Germinal center (tissue), 1 donor: ENCODE results near the gene KCNN1.
"Not testable (repeated sequence)": the region's sequence is repeated elsewhere in the genome, so short reads cannot be mapped to it uniquely, and the experiment has no call there.

Experiments
- DNase-seq: peaks from one replicate; pipeline ENCODE4 v3.0.0; 2012; ENCODE audit warnings: mixed read lengths, low spot score

Gene KCNN1

GRCh38 chr19:18000915-18001776, 34.2 kb downstream of the KCNN1 start:
- peak; percentile 93 for DNase-seq

GRCh38 chr19:18001777-18002345, 35.0 kb downstream of the KCNN1 start:
- no peak for DNase-seq

GRCh38 chr19:18002347-18002850, 35.5 kb downstream of the KCNN1 start:
- DNase-seq: peak; percentile 55

GRCh38 chr19:18005750-18006149, 38.8 kb downstream of the KCNN1 start:
- DNase-seq: not testable (repeated sequence)

GRCh38 chr19:18007044-18007916, 40.4 kb downstream of the KCNN1 start:
- peak; percentile 87 for DNase-seq

GRCh38 chr19:18007917-18008673, 41.2 kb downstream of the KCNN1 start, which contains the start of gene ARRDC2:
Gene ARRDC2 (plus strand): TSS chr19:18008170. CDS start chr19:18008311, 141 bp downstream.
- DNase-seq: peak; percentile 98

- DNase-seq: no peak
Observed at GRCh38 chr19:18008814-18009213, 41.9 kb downstream of the KCNN1 start.

GRCh38 chr19:18009412-18010066, 42.6 kb downstream of the KCNN1 start:
- DNase-seq: no peak

- DNase-seq: no peak
Observed at GRCh38 chr19:18010149-18010548, 43.2 kb downstream of the KCNN1 start.

GRCh38 chr19:18013210-18014111, 46.6 kb downstream of the KCNN1 start:
- no peak for DNase-seq

GRCh38 chr19:18014197-18014596, 47.3 kb downstream of the KCNN1 start:
- no peak for DNase-seq

GRCh38 chr19:18016209-18016910, 49.5 kb downstream of the KCNN1 start:
- DNase-seq: no peak

GRCh38 chr19:18017275-18018083, 50.6 kb downstream of the KCNN1 start:
- no peak for DNase-seq

- DNase-seq: no peak
Observed at GRCh38 chr19:18020212-18021085, 53.5 kb downstream of the KCNN1 start.

GRCh38 chr19:18021121-18021755, 54.3 kb downstream of the KCNN1 start:
- no peak for DNase-seq

- peak; percentile 87 for DNase-seq
Observed at GRCh38 chr19:18023622-18024251, 56.8 kb downstream of the KCNN1 start.
